HG02973 (cell line): ENCODE data around the gene OR2A12.
"Not testable (repeated sequence)": the region's sequence is repeated elsewhere in the genome, so short reads cannot be mapped to it uniquely, and the experiment has no call there.

Experiments used
- ATAC-seq: cut with Tn5 transposase; IDR thresholded peaks from one replicate; pipeline ENCODE4 v1.9.1; 2021; ENCODE audit warnings: moderate library complexity; ENCODE audit not compliant: unreplicated experiment

Gene OR2A12

GRCh38 chr7:144085978-144086377 is at the start of gene OR2A12:
Gene OR2A12, plus strand, starts transcription at chr7:144086278. Its CDS starts 8,830 bp downstream, at chr7:144095108.
- no peak for ATAC-seq

- ATAC-seq = no peak
These were observed 49.7 kb upstream of the OR2A12 start for GRCh38 chr7:144036302-144036885.

GRCh38 chr7:144037414-144038035 is 48.6 kb upstream of the OR2A12 start:
- ATAC-seq = no peak

GRCh38 chr7:144038887-144039286 is 47.2 kb upstream of the OR2A12 start:
- ATAC-seq = no peak

GRCh38 chr7:144048648-144049047 is 37.4 kb upstream of the OR2A12 start, which contains the start of gene OR2A5:
Gene OR2A5, plus strand, starts transcription at chr7:144048948. Its CDS starts 1,454 bp downstream, at chr7:144050402.
- ATAC-seq = no peak

GRCh38 chr7:144049491-144049890 is 36.6 kb upstream of the OR2A12 start:
- no peak for ATAC-seq

GRCh38 chr7:144050093-144050492 is 36.0 kb upstream of the OR2A12 start:
- ATAC-seq = no peak

- ATAC-seq = not testable (repeated sequence)
These were observed 35.2 kb upstream of the OR2A12 start for GRCh38 chr7:144050884-144051283.

- no peak for ATAC-seq
These were observed 28.1 kb upstream of the OR2A12 start for GRCh38 chr7:144057954-144058353.

- no peak for ATAC-seq
These were observed 22.4 kb upstream of the OR2A12 start for GRCh38 chr7:144063710-144064109.

GRCh38 chr7:144069511-144069910 is 16.6 kb upstream of the OR2A12 start, which contains the start of gene OR2A25:
Gene OR2A25, plus strand, starts transcription at chr7:144069811. Its CDS starts 4,409 bp downstream, at chr7:144074220.
- no peak for ATAC-seq

- no peak for ATAC-seq
These were observed 16.1 kb upstream of the OR2A12 start for GRCh38 chr7:144069953-144070352.

GRCh38 chr7:144074374-144074773 is 11.7 kb upstream of the OR2A12 start:
- ATAC-seq = no peak

- no peak for ATAC-seq
These were observed 652 bp downstream of the OR2A12 start for GRCh38 chr7:144086730-144087129.

GRCh38 chr7:144087230-144087629 is 1.2 kb downstream of the OR2A12 start:
- no peak for ATAC-seq

GRCh38 chr7:144090667-144091066 is 4.6 kb downstream of the OR2A12 start:
- no peak for ATAC-seq

- ATAC-seq = no peak
These were observed 12.7 kb downstream of the OR2A12 start for GRCh38 chr7:144098776-144099175.

- no peak for ATAC-seq
These were observed 14.5 kb downstream of the OR2A12 start for GRCh38 chr7:144100607-144101006.

GRCh38 chr7:144102041-144102440 is 16.0 kb downstream of the OR2A12 start:
- ATAC-seq = no peak

- no peak for ATAC-seq
These were observed 19.1 kb downstream of the OR2A12 start for GRCh38 chr7:144105211-144105610.

GRCh38 chr7:144109283-144109682 is 23.2 kb downstream of the OR2A12 start, which contains the start of gene OR2A2:
Gene OR2A2, plus strand, starts transcription at chr7:144109583. Its CDS starts 0 bp downstream, at chr7:144109583.
- ATAC-seq = no peak

- ATAC-seq = no peak
These were observed 24.2 kb downstream of the OR2A12 start for GRCh38 chr7:144110272-144110671.
